Smooth muscle cell (in vitro differentiated cells): ENCODE measurements around the gene NEFH. TPM values are rescaled to one million over a fixed set of nuclear protein-coding genes. Genes with fewer than 3 reads are reported as not detected.
A peak's percentile ranks its signal among the peaks of the same experiment; 100 is the strongest.

Source experiments
- DNase-seq: peaks from one replicate; lab custom pipeline; 2025; ENCODE audit not compliant: unreplicated experiment; lab: John Stamatoyannopoulos, UW
- H2AFZ ChIP-seq: fragments of 200-600 bp; sonication (generic); 2 replicates; pipeline ENCODE4 v1.6.0; 2016; ENCODE audit warnings: antibody characterized with exemption, low read depth, mild to moderate bottlenecking
- H3F3A ChIP-seq: fragments of 200-600 bp; sonication (generic); 2 replicates; pipeline ENCODE4 v1.6.0; 2017; ENCODE audit warnings: antibody characterized with exemption, low read depth
- H3K27ac ChIP-seq: fragments of 200-600 bp; sonication (generic); 2 replicates; pipeline ENCODE4 v1.5.1; 2016; ENCODE audit warnings: low read depth, mild to moderate bottlenecking
- H3K27me3 ChIP-seq: fragments of 200-600 bp; sonication (generic); 2 replicates; pipeline ENCODE4 v1.6.1; 2016; ENCODE audit warnings: low read depth, mild to moderate bottlenecking
- H3K36me3 ChIP-seq: fragments of 200-600 bp; sonication (generic); 2 replicates; pipeline ENCODE4 v1.5.1; 2016; ENCODE audit warnings: low read depth
- H3K4me1 ChIP-seq: fragments of 200-600 bp; sonication (generic); 2 replicates; pipeline ENCODE4 v1.5.1; 2016; ENCODE audit warnings: low read depth
- H3K4me2 ChIP-seq: fragments of 200-600 bp; sonication (generic); 2 replicates; pipeline ENCODE4 v1.6.0; 2016; ENCODE audit warnings: mild to moderate bottlenecking
- H3K4me3 ChIP-seq: fragments of 200-600 bp; sonication (generic); 2 replicates; pipeline ENCODE4 v1.5.1; 2016; ENCODE audit warnings: mild to moderate bottlenecking
- H3K79me2 ChIP-seq: fragments of 200-600 bp; sonication (generic); 2 replicates; pipeline ENCODE4 v1.6.0; 2016; ENCODE audit warnings: low read depth, mild to moderate bottlenecking
- H3K9ac ChIP-seq: fragments of 200-600 bp; sonication (generic); 2 replicates; pipeline ENCODE4 v1.6.0; 2016; ENCODE audit warnings: low read depth
- H3K9me3 ChIP-seq: fragments of 200-600 bp; sonication (generic); replicated peaks from 2 replicates; pipeline ENCODE4 v1.5.1; 2016; ENCODE audit warnings: low read depth
- H4K20me1 ChIP-seq: fragments of 200-600 bp; sonication (generic); 2 replicates; pipeline ENCODE4 v1.6.0; 2016; ENCODE audit warnings: low read depth
- CTCF ChIP-seq: fragments of 200-600 bp; sonication (generic); IDR thresholded peaks from 2 replicates; pipeline ENCODE4 v1.5.1; 2017; ENCODE audit warnings: borderline replicate concordance, mild to moderate bottlenecking, antibody characterized with exemption; ENCODE audit not compliant: insufficient read depth, poor library complexity, severe bottlenecking
- whole genome bisulfite sequencing: methylation state at CpG from one replicate; pipeline ENCODE4 v1.1.7; 2016; ENCODE audit warnings: low lambda C conversion rate; 5-methylcytosine and 5-hydroxymethylcytosine counted together
- polyA plus RNA-seq: library from polyadenylated mRNA; unstranded; fragments of >200 nt; fragmentation: Nextera tagmentation; extraction: Ambion mirVana; gene quantifications from 2 replicates; pipeline ENCODE4 v1.2.1, GENCODE V29; 2016
- total RNA-seq: library from RNA; depleted of rRNA; stranded (reverse); fragments of >200 nt; gene quantifications from 2 replicates; pipeline ENCODE4 v1.2.3, GENCODE V29; 2014

NEFH gene
- total RNA-seq (not detected in 2 replicates), polyA plus RNA-seq (0.93 and 1.1 TPM in 2 replicates)

GRCh38 chr22:29479417-29480261 is at the start of gene NEFH:
TSS of gene NEFH (plus strand) at chr22:29480218. CDS start at chr22:29480263, 45 bp downstream.
- Histone ChIP-seq H3K27me3 (peaks cover 58% of the 10 kb centered on the region), H3K27ac (no peak within 1 kb of the TSS), H3F3A (no peaks in the 10 kb centered on the region), H3K4me3 (peak within 1 kb of the TSS; percentile 34), H3K9ac (no peak within 1 kb of the TSS), H3K9me3 (no peaks in the 10 kb centered on the region), H3K79me2 (no peaks in the 10 kb centered on the region), H4K20me1 (no peaks in the 10 kb centered on the region), H3K4me1 (peaks cover 18% of the 10 kb centered on the region), H2AFZ (no peak within 1 kb of the TSS), H3K36me3 (no peaks in the 10 kb centered on the region), H3K4me2 (peak within 1 kb of the TSS; percentile 73)
- DNase-seq, result no peak
- 23% methylated on average over 29 of the region's 48 CpGs for WGBS
- no peak for TF ChIP-seq CTCF

- Histone ChIP-seq H3K4me2 (no peak overlapping the region), H3K27ac (no peak overlapping the region), H3F3A (no peaks in the 10 kb centered on the region), H3K9me3 (no peaks in the 10 kb centered on the region), H3K9ac (no peak overlapping the region), H4K20me1 (no peaks in the 10 kb centered on the region), H3K4me3 (no peak overlapping the region), H3K4me1 (no peaks in the 10 kb centered on the region), H3K27me3 (peaks cover 42% of the 10 kb centered on the region), H2AFZ (no peak overlapping the region), H3K36me3 (no peaks in the 10 kb centered on the region), H3K79me2 (no peaks in the 10 kb centered on the region)
- WGBS, result 40% methylated on average over 5 of the region's 5 CpGs
- no peak for DNase-seq
- no peak for TF ChIP-seq CTCF
These were observed 48.0 kb upstream of the NEFH start for GRCh38 chr22:29431986-29432385.

GRCh38 chr22:29433856-29434255 is 46.2 kb upstream of the NEFH start:
- Histone ChIP-seq H3K4me2 (no peak overlapping the region), H2AFZ (no peak overlapping the region), H3K79me2 (no peaks in the 10 kb centered on the region), H3K4me3 (no peak overlapping the region), H4K20me1 (no peaks in the 10 kb centered on the region), H3K9me3 (no peaks in the 10 kb centered on the region), H3K9ac (no peak overlapping the region), H3K27ac (no peak overlapping the region), H3F3A (no peaks in the 10 kb centered on the region), H3K27me3 (peaks cover 31% of the 10 kb centered on the region), H3K36me3 (no peaks in the 10 kb centered on the region), H3K4me1 (no peaks in the 10 kb centered on the region)
- no peak for TF ChIP-seq CTCF
- no peak for DNase-seq
- 100% methylated on average over 3 of the region's 3 CpGs for WGBS
